ENCODE data around the gene TMEM200B. TPM values are rescaled to one million over a fixed set of nuclear protein-coding genes. Genes with fewer than 3 reads are reported as not detected.

TMEM200B gene
- total and polyA plus RNA-seq, 10 of the 15 experiments (the other 5 are each of a cell fraction or from before 2014, with no cell fraction given): 0.03 to 1.4 (median 0.08) TPM; not detected in 3

DNA sequence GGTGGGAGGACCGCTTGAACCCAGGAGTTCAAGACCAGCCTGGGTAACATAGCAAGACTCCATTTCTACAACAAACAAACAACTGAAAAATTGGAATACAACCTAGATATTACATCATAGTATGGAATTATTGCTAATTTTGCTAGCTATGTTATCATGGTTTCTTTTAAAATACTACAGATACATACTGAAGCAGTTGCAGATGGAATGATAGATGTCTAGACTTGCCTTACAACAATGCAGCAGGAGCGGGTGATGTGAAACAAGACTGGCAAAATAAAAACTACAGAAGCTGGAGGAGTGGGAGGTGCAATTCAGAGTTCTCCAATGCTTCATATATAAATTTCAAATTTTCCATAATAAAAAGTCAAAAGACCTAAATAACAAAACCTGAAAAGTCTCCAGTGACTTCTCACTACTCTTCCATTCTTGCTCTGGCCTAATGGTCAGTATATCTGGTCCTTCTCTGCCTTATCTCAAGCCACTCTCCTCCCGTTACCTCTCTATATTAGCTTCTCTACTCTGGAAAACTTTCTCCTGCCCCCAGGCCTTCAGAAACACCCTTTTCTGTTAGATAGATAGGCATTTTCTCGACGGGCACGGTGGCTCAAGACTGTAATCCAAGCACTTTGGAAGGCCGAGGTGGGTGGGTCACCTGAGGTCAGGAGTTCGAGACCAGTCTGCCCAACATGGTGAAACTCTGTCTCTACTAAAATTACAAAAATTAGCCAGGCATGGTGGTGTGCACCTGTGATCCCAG is 28.5 kb upstream of the TMEM200B start:
- Histone ChIP-seq H3K9ac (ENCODE audit: control insufficient read depth, insufficient read depth, low read length) (no peak overlapping the region), H3K27ac (ENCODE audit: control insufficient read depth, insufficient read depth) (no peak overlapping the region), H3K79me2 (ENCODE audit: control insufficient read depth, insufficient read depth, low read length) (no peaks in the 10 kb centered on the region; the same call in 1 of the 2 replicates), H2AFZ (ENCODE audit: control insufficient read depth, low read depth, low read length) (no peak overlapping the region), H3K4me3 (no peak overlapping the region), H3K4me1 (ENCODE audit: control insufficient read depth, insufficient read depth, low read length) (no peaks in the 10 kb centered on the region), H4K20me1 (ENCODE audit: control insufficient read depth, insufficient read depth) (no peaks in the 10 kb centered on the region), H3K4me2 (ENCODE audit: control insufficient read depth, insufficient read depth) (no peak overlapping the region), H3K9me3 (replicated peaks; ENCODE audit: control insufficient read depth, insufficient read depth, low read length) (no peaks in the 10 kb centered on the region), H3K27me3 (replicated peaks in 1 of 2; ENCODE audit: control insufficient read depth in 2 of 2, insufficient read depth in 2 of 2, low read length in 1 of 2) (no peaks in the 10 kb centered on the region), H3K36me3 (ENCODE audit: control insufficient read depth in 2 of 2, insufficient read depth in 2 of 2, low read length in 1 of 2) (peaks cover 32 to 53% of the 10 kb centered on the region in 2 experiments)
- intact Hi-C loops (cut with micrococcal nuclease; ENCODE audit: unreplicated experiment) (no loop called here), in situ Hi-C loops (cut with MboI) (no loop called here)
- SMC1A ChIA-PET (ENCODE audit: uncharacterized antibody, unreplicated experiment): interaction anchor here (0.6 kb wide), 1 partner anchor 78 kb away, joined by 3 read pairs; no protein-coding TSS in a partner anchor
- CTCF ChIA-PET: interaction anchor here (0.6 kb wide), 1 partner anchor 1831 kb away, joined by 3 read pairs; no protein-coding TSS in a partner anchor
- POLR2A ChIA-PET: no interaction called here
- FAIRE-seq (no peak), ATAC-seq (no peak), DNase-seq (ENCODE audit: low read depth, low spot score) (no peak)
- RAD21 ChIA-PET (ENCODE audit: unreplicated experiment): no interaction called here
- BruUV-seq (replicated peaks): no TSS peak
- 97% methylated on average over 8 of the region's 8 CpGs for WGBS (ENCODE audit: insufficient coverage, insufficient replicate concordance, low lambda C conversion rate, missing lambda C conversion rate)
- TF ChIP-seq CEBPB (IDR thresholded peaks at IDR 0.05; ENCODE audit: borderline replicate concordance in 1 of 2, low read depth in 2 of 2, low read length in 2 of 2) (no peak), NFXL1 (IDR thresholded peaks at IDR 0.05; ENCODE audit: borderline replicate concordance) (no peak), ETV6 (conservative IDR thresholded peaks at IDR 0.05 in 1 of 2, IDR thresholded peaks at IDR 0.05 in 1 of 2; ENCODE audit: borderline replicate concordance in 1 of 2, low read depth in 1 of 2) (no peak), NFYB (IDR thresholded peaks at IDR 0.05; ENCODE audit: insufficient read depth, low read depth, low read length) (no peak), RELA (IDR thresholded peaks at IDR 0.05; ENCODE audit: borderline replicate concordance, partially characterized antibody) (no peak), BMI1 (IDR thresholded peaks at IDR 0.05; ENCODE audit: borderline replicate concordance) (no peak), BCL11A (IDR thresholded peaks at IDR 0.05; ENCODE audit: low read depth, low read length) (no peak), BRCA1 (IDR thresholded peaks at IDR 0.05; ENCODE audit: low read depth, low read length) (no peak), TCF3 (IDR thresholded peaks at IDR 0.05; ENCODE audit: borderline replicate concordance, insufficient read depth, low read depth, low read length) (no peak), RAD21 (IDR thresholded peaks at IDR 0.05; ENCODE audit: insufficient read depth, low read depth, low read length) (no peak), ZNF207 (IDR thresholded peaks at IDR 0.05; ENCODE audit: borderline replicate concordance) (no peak), FOXM1 (IDR thresholded peaks at IDR 0.05; ENCODE audit: low read depth, low read length) (no peak), TBL1XR1 (IDR thresholded peaks at IDR 0.05; ENCODE audit: low read depth, low read length) (no peak), HDGF (IDR thresholded peaks at IDR 0.05) (no peak), RCOR1 (conservative IDR thresholded peaks at IDR 0.05; ENCODE audit: low read depth, low read length) (no peak), SRF (IDR thresholded peaks at IDR 0.05; ENCODE audit: low read depth in 2 of 2, low read length in 2 of 2) (no peak)
- TF ChIP-seq, protein P1, sequence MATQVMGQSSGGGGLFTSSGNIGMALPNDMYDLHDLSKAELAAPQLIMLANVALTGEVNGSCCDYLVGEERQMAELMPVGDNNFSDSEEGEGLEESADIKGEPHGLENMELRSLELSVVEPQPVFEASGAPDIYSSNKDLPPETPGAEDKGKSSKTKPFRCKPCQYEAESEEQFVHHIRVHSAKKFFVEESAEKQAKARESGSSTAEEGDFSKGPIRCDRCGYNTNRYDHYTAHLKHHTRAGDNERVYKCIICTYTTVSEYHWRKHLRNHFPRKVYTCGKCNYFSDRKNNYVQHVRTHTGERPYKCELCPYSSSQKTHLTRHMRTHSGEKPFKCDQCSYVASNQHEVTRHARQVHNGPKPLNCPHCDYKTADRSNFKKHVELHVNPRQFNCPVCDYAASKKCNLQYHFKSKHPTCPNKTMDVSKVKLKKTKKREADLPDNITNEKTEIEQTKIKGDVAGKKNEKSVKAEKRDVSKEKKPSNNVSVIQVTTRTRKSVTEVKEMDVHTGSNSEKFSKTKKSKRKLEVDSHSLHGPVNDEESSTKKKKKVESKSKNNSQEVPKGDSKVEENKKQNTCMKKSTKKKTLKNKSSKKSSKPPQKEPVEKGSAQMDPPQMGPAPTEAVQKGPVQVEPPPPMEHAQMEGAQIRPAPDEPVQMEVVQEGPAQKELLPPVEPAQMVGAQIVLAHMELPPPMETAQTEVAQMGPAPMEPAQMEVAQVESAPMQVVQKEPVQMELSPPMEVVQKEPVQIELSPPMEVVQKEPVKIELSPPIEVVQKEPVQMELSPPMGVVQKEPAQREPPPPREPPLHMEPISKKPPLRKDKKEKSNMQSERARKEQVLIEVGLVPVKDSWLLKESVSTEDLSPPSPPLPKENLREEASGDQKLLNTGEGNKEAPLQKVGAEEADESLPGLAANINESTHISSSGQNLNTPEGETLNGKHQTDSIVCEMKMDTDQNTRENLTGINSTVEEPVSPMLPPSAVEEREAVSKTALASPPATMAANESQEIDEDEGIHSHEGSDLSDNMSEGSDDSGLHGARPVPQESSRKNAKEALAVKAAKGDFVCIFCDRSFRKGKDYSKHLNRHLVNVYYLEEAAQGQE (IDR thresholded peaks at IDR 0.05; ENCODE audit: low read depth, low read length): no peak
